ENCODE measurements around the gene NOL4L.

NOL4L gene

GRCh38 chr20:32624687-32625345 is 39.7 kb upstream of the NOL4L start:
- Histone ChIP-seq H3K4me1 (ENCODE audit: insufficient read depth, low read length) (peaks cover 11% of the 10 kb centered on the region; the same call in 1 of the 2 replicates), H3K36me3 (ENCODE audit: insufficient read depth, low read length) (no peaks in the 10 kb centered on the region)
- 89% methylated on average over 5 of the region's 5 CpGs for WGBS

GRCh38 chr20:32623667-32624157 is 38.6 kb upstream of the NOL4L start:
- Histone ChIP-seq H3K9ac (ENCODE audit: low read depth, low read length) (no peak overlapping the region), H3K4me3 (ENCODE audit: low read length) (no peak overlapping the region), H3K27ac (ENCODE audit: low read depth, low read length) (no peak overlapping the region), H3K27me3 (ENCODE audit: insufficient read depth, low read length) (no peaks in the 10 kb centered on the region), H3K4me1 (ENCODE audit: insufficient read depth, low read length) (peaks cover 11% of the 10 kb centered on the region; the same call in 1 of the 2 replicates), H3K36me3 (ENCODE audit: insufficient read depth, low read length) (no peaks in the 10 kb centered on the region), H3K9me3 (ENCODE audit: insufficient read depth, low read depth, low read length) (no peaks in the 10 kb centered on the region)
- WGBS = 61% methylated on average over 18 of the region's 18 CpGs

More at GRCh38 chr20:32624687-32625345, 39.7 kb upstream of the NOL4L start:
- no peaks in the 10 kb centered on the region for H3K9me3 ChIP-seq (ENCODE audit: insufficient read depth, low read depth, low read length)
- H3K9ac ChIP-seq (ENCODE audit: low read depth, low read length) = no peak overlapping the region
- no peaks in the 10 kb centered on the region for H3K27me3 ChIP-seq (ENCODE audit: insufficient read depth, low read length)
- H3K4me3 ChIP-seq (ENCODE audit: low read length) = no peak overlapping the region
- H3K27ac ChIP-seq (ENCODE audit: low read depth, low read length) = no peak overlapping the region

GRCh38 chr20:32622585-32623468 is 37.7 kb upstream of the NOL4L start:
- Histone ChIP-seq H3K4me1 (ENCODE audit: insufficient read depth, low read length) (peaks cover 6% of the 10 kb centered on the region; the same call in 1 of the 2 replicates), H3K36me3 (ENCODE audit: insufficient read depth, low read length) (no peaks in the 10 kb centered on the region), H3K4me3 (ENCODE audit: low read length) (no peak overlapping the region), H3K9me3 (ENCODE audit: insufficient read depth, low read depth, low read length) (no peaks in the 10 kb centered on the region), H3K27me3 (ENCODE audit: insufficient read depth, low read length) (no peaks in the 10 kb centered on the region), H3K9ac (ENCODE audit: low read depth, low read length) (no peak overlapping the region), H3K27ac (ENCODE audit: low read depth, low read length) (no peak overlapping the region)
- 90% methylated on average over 21 of the region's 21 CpGs for WGBS

GRCh38 chr20:32621891-32622584 is 36.9 kb upstream of the NOL4L start:
- Histone ChIP-seq H3K27ac (ENCODE audit: low read depth, low read length) (no peak overlapping the region), H3K9ac (ENCODE audit: low read depth, low read length) (no peak overlapping the region), H3K9me3 (ENCODE audit: insufficient read depth, low read depth, low read length) (no peaks in the 10 kb centered on the region), H3K4me1 (ENCODE audit: insufficient read depth, low read length) (no peaks in the 10 kb centered on the region), H3K36me3 (ENCODE audit: insufficient read depth, low read length) (no peaks in the 10 kb centered on the region), H3K27me3 (ENCODE audit: insufficient read depth, low read length) (no peaks in the 10 kb centered on the region), H3K4me3 (ENCODE audit: low read length) (no peak overlapping the region)
- WGBS = 78% methylated on average over 16 of the region's 16 CpGs

DNA sequence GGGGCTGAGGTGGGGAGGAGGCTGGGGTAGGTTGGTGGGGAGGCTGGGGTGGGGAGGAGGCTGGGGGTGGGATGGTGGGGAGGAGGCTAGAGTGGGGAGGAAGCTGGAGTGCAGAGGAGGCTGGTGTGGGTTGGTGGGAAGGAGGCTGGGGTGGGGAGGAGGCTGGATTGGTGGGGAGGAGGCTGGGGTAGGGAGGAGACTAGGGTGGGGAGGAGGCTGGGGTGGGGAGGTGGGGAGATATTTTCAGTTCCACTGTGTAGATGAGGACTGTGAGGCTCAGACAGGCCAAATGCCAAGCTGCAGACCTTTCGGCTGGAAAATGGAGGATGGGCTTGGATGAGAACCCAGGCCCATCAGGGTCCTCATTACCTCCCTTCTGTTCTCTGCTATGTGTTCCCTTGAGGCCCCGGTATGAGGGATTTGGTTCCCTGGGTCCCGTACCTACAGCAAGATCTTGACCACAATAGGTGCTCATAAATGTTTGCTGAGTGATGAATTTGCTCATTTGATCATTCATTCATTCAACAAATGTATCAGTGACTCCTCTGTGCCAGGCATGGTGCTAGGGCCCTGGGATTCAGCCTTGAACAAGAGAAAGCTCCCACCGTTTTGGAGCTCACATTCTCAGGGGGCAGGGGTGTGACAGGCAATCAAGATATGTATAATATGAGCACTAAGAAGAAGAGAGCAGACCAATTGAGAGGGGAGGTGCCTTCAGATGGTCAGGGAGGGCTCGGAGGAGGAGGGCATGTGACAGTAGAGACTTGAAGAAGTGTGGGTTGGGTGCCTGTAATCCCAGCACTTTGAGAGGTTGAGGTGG is 36.1 kb upstream of the NOL4L start:
- Histone ChIP-seq H3K27me3 (ENCODE audit: insufficient read depth, low read length) (no peaks in the 10 kb centered on the region), H3K27ac (ENCODE audit: low read depth, low read length) (no peak overlapping the region), H3K9me3 (ENCODE audit: insufficient read depth, low read depth, low read length) (no peaks in the 10 kb centered on the region), H3K9ac (ENCODE audit: low read depth, low read length) (no peak overlapping the region), H3K36me3 (ENCODE audit: insufficient read depth, low read length) (no peaks in the 10 kb centered on the region), H3K4me3 (ENCODE audit: low read length) (no peak overlapping the region), H3K4me1 (ENCODE audit: insufficient read depth, low read length) (no peaks in the 10 kb centered on the region)
- 66% methylated on average over 5 of the region's 5 CpGs for WGBS

- H3K27me3 ChIP-seq (ENCODE audit: insufficient read depth, low read length) = no peaks in the 10 kb centered on the region
- no peak overlapping the region for H3K4me3 ChIP-seq (ENCODE audit: low read length)
- no peaks in the 10 kb centered on the region for H3K9me3 ChIP-seq (ENCODE audit: insufficient read depth, low read depth, low read length)
- no peak overlapping the region for H3K9ac ChIP-seq (ENCODE audit: low read depth, low read length)
- H3K36me3 ChIP-seq (ENCODE audit: insufficient read depth, low read length) = no peaks in the 10 kb centered on the region
- no peak overlapping the region for H3K27ac ChIP-seq (ENCODE audit: low read depth, low read length)
- 27% methylated on average over 8 of the region's 8 CpGs for WGBS
- no peaks in the 10 kb centered on the region for H3K4me1 ChIP-seq (ENCODE audit: insufficient read depth, low read length)
Measured at GRCh38 chr20:32619586-32619985, 34.5 kb upstream of the NOL4L start.

GRCh38 chr20:32614772-32615171 is 29.6 kb upstream of the NOL4L start:
- Histone ChIP-seq H3K27ac (ENCODE audit: low read depth, low read length) (no peak overlapping the region), H3K9ac (ENCODE audit: low read depth, low read length) (no peak overlapping the region), H3K36me3 (ENCODE audit: insufficient read depth, low read length) (no peaks in the 10 kb centered on the region), H3K4me3 (ENCODE audit: low read length) (no peak overlapping the region), H3K9me3 (ENCODE audit: insufficient read depth, low read depth, low read length) (no peaks in the 10 kb centered on the region), H3K27me3 (ENCODE audit: insufficient read depth, low read length) (no peaks in the 10 kb centered on the region), H3K4me1 (ENCODE audit: insufficient read depth, low read length) (no peaks in the 10 kb centered on the region; the same call in 1 of the 2 replicates)
- 94% methylated on average over 2 of the region's 2 CpGs for WGBS

GRCh38 chr20:32614303-32614702 is 29.2 kb upstream of the NOL4L start:
- H3K9ac ChIP-seq (ENCODE audit: low read depth, low read length) = no peak overlapping the region
- no peak overlapping the region for H3K27ac ChIP-seq (ENCODE audit: low read depth, low read length)
- no peak overlapping the region for H3K4me3 ChIP-seq (ENCODE audit: low read length)
- H3K36me3 ChIP-seq (ENCODE audit: insufficient read depth, low read length) = no peaks in the 10 kb centered on the region
- no peaks in the 10 kb centered on the region; the same call in 1 of the 2 replicates for H3K4me1 ChIP-seq (ENCODE audit: insufficient read depth, low read length)
- H3K9me3 ChIP-seq (ENCODE audit: insufficient read depth, low read depth, low read length) = no peaks in the 10 kb centered on the region
- WGBS = 78% methylated on average over 1 of the region's 1 CpG
- H3K27me3 ChIP-seq (ENCODE audit: insufficient read depth, low read length) = no peaks in the 10 kb centered on the region

GRCh38 chr20:32613192-32614053 is 28.3 kb upstream of the NOL4L start:
- H3K9ac ChIP-seq (ENCODE audit: low read depth, low read length) = no peak overlapping the region
- no peaks in the 10 kb centered on the region for H3K27me3 ChIP-seq (ENCODE audit: insufficient read depth, low read length)
- 93% methylated on average over 3 of the region's 3 CpGs for WGBS

More at GRCh38 chr20:32613192-32614053, 28.3 kb upstream of the NOL4L start:
- H3K36me3 ChIP-seq (ENCODE audit: insufficient read depth, low read length) = no peaks in the 10 kb centered on the region
- no peaks in the 10 kb centered on the region; the same call in 1 of the 2 replicates for H3K4me1 ChIP-seq (ENCODE audit: insufficient read depth, low read length)
- H3K4me3 ChIP-seq (ENCODE audit: low read length) = no peak overlapping the region
- no peak overlapping the region for H3K27ac ChIP-seq (ENCODE audit: low read depth, low read length)
- H3K9me3 ChIP-seq (ENCODE audit: insufficient read depth, low read depth, low read length) = no peaks in the 10 kb centered on the region

All from HUES64 (cell line).